Activated T-cell treated with anti-CD3 and anti-CD28 coated beads for 48 hours (primary cell): Measurements from ENCODE around the gene SERPINA5.
"Not testable (repeated sequence)": the region's sequence is repeated elsewhere in the genome, so short reads cannot be mapped to it uniquely, and the experiment has no call there.

Experiments used
- DNase-seq: peaks from one replicate; pipeline ENCODE4 v3.0.0-alpha.2; 2020; ENCODE audit warnings: low read depth

Gene SERPINA5

GRCh38 chr14:94573475-94574277 lies 7.5 kb upstream of the SERPINA5 start:
- no peak for DNase-seq

- DNase-seq, result no peak
Observed at GRCh38 chr14:94574336-94574735, 6.9 kb upstream of the SERPINA5 start.

DNA sequence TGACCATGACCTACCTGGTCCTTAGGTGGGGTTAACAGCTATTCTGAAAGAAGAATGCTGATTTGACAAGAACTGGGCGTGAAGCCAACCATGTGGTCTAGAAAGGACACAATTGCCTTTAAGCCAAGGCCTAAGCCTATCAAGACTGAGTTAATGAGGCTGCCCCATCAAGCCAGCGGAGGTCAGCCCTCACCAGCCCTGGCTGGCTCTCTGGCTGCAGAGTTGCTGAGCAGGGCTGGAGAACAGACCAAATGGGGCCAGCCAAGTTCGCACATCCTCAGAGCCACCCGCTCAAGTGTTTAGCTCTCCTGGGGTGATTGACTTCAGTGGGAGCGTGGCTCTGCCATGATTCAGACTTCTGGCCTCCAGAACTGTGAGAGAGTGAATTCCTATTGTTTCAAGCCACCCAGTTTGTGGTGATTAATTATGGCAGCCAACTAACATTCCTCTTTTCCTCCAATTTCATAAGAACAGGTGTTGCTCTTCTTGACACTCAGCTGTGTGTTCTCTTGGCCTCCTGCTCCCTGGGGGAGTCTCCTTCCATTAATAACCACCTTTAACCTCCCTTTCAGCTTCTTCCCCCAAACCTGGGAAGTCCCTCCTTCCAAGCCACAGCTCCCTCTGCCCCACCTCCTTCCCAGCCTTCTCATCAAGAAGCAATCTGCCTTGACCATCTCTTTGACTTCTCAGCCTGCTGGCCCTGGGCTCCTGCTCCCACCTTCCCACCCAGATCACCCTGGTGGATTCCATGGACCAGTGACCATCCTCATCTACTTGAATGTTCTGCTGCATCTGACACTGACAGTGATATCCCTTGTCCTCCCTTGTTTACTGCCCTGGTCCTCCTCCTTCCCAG lies 5.3 kb upstream of the SERPINA5 start:
- DNase-seq, result no peak

GRCh38 chr14:94577472-94577871 lies 3.8 kb upstream of the SERPINA5 start:
- DNase-seq, result not testable (repeated sequence)

GRCh38 chr14:94578712-94579111 lies 2.5 kb upstream of the SERPINA5 start:
- DNase-seq, result no peak

- DNase-seq, result no peak
Observed at GRCh38 chr14:94582199-94582750, 1.0 kb downstream of the SERPINA5 start.

DNA sequence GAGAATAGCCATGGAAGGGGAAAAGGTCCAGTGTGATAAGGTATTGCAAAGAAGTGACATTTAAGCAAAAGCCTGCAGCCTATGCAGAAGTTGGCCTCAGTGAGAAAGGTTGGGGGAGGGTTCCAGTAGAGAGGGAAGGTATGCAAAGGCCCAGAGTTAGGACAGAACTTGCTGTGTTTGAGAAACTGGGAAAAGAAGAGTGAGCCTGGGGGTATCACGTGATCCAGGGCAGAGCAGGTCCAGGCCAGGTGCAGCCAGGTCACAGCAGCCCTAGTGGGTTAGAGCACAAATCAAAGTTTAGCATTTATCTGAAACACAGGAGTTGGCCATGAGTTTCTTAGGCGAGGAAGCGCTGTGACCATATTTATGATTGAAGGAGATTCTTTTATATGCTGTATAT lies 1.6 kb downstream of the SERPINA5 start:
- DNase-seq, result no peak

GRCh38 chr14:94583557-94583956 lies 2.3 kb downstream of the SERPINA5 start:
- DNase-seq, result no peak

GRCh38 chr14:94584591-94585280 lies 3.5 kb downstream of the SERPINA5 start:
- no peak for DNase-seq

GRCh38 chr14:94586635-94587034 lies 5.4 kb downstream of the SERPINA5 start:
- DNase-seq, result no peak

DNA sequence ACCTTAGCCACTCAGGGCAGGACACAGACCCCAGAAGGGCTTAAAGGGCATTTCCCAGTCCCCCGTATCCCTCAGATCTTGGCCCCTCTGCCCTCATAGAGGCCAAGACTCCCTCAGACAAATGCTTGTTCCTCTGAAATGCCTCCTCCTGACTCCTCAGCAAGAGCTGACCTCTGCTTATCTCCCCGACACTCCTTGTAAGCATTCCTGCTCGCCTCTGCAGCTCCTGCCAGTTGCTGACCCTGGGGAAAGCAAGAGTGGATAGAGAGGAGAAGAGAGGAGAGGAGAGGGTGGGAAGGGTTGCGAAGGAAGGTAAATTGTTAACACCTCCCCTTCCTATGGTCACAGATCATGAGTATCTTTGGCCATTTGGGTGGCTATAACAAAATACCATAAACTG lies 7.1 kb downstream of the SERPINA5 start:
- DNase-seq, result no peak

GRCh38 chr14:94591073-94591472 lies 9.8 kb downstream of the SERPINA5 start:
- no peak for DNase-seq

DNA sequence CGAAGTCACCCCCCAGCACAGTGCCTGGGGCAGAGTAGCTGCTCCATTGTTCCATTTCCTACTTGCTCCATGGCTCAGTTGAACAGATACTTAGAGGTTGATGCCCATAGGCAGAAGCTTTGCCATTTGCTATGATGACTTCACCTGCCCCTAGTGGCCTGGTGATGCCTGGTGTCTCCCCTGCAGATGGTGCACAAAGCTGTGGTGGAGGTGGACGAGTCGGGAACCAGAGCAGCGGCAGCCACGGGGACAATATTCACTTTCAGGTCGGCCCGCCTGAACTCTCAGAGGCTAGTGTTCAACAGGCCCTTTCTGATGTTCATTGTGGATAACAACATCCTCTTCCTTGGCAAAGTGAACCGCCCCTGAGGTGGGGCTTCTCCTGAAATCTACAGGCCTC lies 10.6 kb downstream of the SERPINA5 start:
- no peak for DNase-seq

- DNase-seq, result no peak
Observed at GRCh38 chr14:94592457-94592856, 11.2 kb downstream of the SERPINA5 start.

GRCh38 chr14:94593376-94593748 lies 12.1 kb downstream of the SERPINA5 start:
- DNase-seq, result no peak

GRCh38 chr14:94593749-94594431 lies 12.7 kb downstream of the SERPINA5 start:
- DNase-seq, result no peak

GRCh38 chr14:94594441-94594840 lies 13.2 kb downstream of the SERPINA5 start:
- no peak for DNase-seq

DNA sequence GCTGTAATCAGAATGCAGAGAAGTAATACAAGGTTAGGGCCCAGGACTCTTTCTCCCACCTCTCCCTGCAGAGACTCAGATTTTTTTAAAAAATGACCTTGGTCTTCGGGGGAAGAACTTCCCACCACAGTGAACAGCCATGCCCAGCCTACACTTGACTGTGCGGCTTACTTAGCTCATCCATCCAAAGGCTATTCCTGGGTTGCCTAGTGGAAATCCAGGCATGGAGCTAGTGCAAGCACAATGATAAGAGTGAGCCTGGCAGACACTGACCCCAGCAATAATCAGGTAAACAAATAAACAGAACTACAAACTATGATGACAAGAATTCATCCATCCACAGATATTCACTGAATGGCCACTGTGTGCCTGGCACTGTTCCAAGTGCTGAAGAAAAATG lies 14.7 kb downstream of the SERPINA5 start:
- no peak for DNase-seq

- no peak for DNase-seq
Observed at GRCh38 chr14:94596361-94596760, 15.1 kb downstream of the SERPINA5 start.

- no peak for DNase-seq
Observed at GRCh38 chr14:94597788-94598187, 16.6 kb downstream of the SERPINA5 start.

DNA sequence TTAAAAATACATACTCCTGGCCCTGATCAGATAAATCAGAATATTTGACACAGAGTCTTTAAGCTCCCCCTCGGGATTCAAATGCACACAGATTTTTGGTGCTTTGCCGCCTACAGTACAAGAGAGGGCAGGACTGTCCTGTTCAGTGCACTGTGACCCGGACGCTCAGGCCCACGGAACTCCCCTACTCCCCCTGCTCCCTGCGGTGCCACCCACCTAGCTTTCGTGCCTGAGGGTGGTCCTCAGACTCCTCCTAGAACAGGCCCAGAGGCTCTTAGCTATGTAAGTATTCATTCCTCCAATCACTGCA lies 17.2 kb downstream of the SERPINA5 start:
- no peak for DNase-seq
